HEK293 (cell line): Measurements from ENCODE around the gene CHST3.

Source experiments
- FEZF1 ChIP-seq: fragments of 450-650 bp; formaldehyde crosslinking; IDR thresholded peaks from 2 replicates; pipeline ENCODE4 v1.5.1; 2016; ENCODE audit warnings: missing biosample characterization, missing genetic modification characterization
- GLIS1 ChIP-seq: fragments of 450-650 bp; formaldehyde crosslinking; IDR thresholded peaks from 2 replicates; pipeline ENCODE4 v1.5.1; 2016; ENCODE audit warnings: missing biosample characterization, missing genetic modification characterization
- KLF16 ChIP-seq: fragments of 450-650 bp; formaldehyde crosslinking; IDR thresholded peaks from 2 replicates; pipeline ENCODE4 v1.5.1; 2017; ENCODE audit warnings: missing biosample characterization, missing genetic modification characterization
- MZF1 ChIP-seq: fragments of 450-650 bp; formaldehyde crosslinking; IDR thresholded peaks from 2 replicates; pipeline ENCODE4 v1.5.1; 2017; ENCODE audit warnings: missing biosample characterization, missing genetic modification characterization, borderline replicate concordance
- PATZ1 ChIP-seq: fragments of 450-650 bp; formaldehyde crosslinking; IDR thresholded peaks from 2 replicates; pipeline ENCODE4 v1.5.1; 2016; ENCODE audit warnings: missing biosample characterization, missing genetic modification characterization
- REPIN1 ChIP-seq: fragments of 450-650 bp; formaldehyde crosslinking; IDR thresholded peaks from 2 replicates; pipeline ENCODE4 v1.5.1; 2017; ENCODE audit warnings: missing biosample characterization, missing genetic modification characterization, low read depth
- SP7 ChIP-seq: fragments of 450-650 bp; formaldehyde crosslinking; IDR thresholded peaks from 2 replicates; pipeline ENCODE4 v1.5.1; 2016; ENCODE audit warnings: missing biosample characterization, missing genetic modification characterization
- YY2 ChIP-seq: fragments of 450-650 bp; formaldehyde crosslinking; IDR thresholded peaks from 2 replicates; pipeline ENCODE4 v1.5.1; 2016; ENCODE audit warnings: missing biosample characterization, missing genetic modification characterization
- ZBTB10 ChIP-seq: fragments of 450-650 bp; formaldehyde crosslinking; IDR thresholded peaks from 2 replicates; pipeline ENCODE4 v1.5.1; 2016; ENCODE audit warnings: missing biosample characterization, missing genetic modification characterization
- ZBTB48 ChIP-seq: fragments of 450-650 bp; formaldehyde crosslinking; IDR thresholded peaks from 2 replicates; pipeline ENCODE4 v1.5.1; 2016; ENCODE audit warnings: missing biosample characterization, missing genetic modification characterization
- ZBTB7A ChIP-seq: fragments of 450-650 bp; formaldehyde crosslinking; IDR thresholded peaks from 2 replicates; pipeline ENCODE4 v1.5.1; 2016; ENCODE audit warnings: low read depth, missing biosample characterization, missing genetic modification characterization
- ZFP41 ChIP-seq: fragments of 450-650 bp; formaldehyde crosslinking; IDR thresholded peaks from 2 replicates; pipeline ENCODE4 v1.5.1; 2016; ENCODE audit warnings: missing biosample characterization, missing genetic modification characterization, borderline replicate concordance
- ZNF157 ChIP-seq: fragments of 450-650 bp; formaldehyde crosslinking; IDR thresholded peaks from 2 replicates; pipeline ENCODE4 v1.5.1; 2016; ENCODE audit warnings: missing biosample characterization, missing genetic modification characterization
- ZNF169 ChIP-seq: fragments of 450-650 bp; formaldehyde crosslinking; IDR thresholded peaks from 2 replicates; pipeline ENCODE4 v1.5.1; 2016; ENCODE audit warnings: missing biosample characterization, missing genetic modification characterization
- ZNF211 ChIP-seq: fragments of 450-650 bp; formaldehyde crosslinking; IDR thresholded peaks from 2 replicates; pipeline ENCODE4 v1.5.1; 2016; ENCODE audit warnings: low read depth, missing biosample characterization, missing genetic modification characterization
- ZNF24 ChIP-seq: fragments of 450-650 bp; formaldehyde crosslinking; IDR thresholded peaks from 2 replicates; pipeline ENCODE4 v1.5.1; 2016; ENCODE audit warnings: missing biosample characterization, missing genetic modification characterization
- ZNF266 ChIP-seq: fragments of 450-650 bp; formaldehyde crosslinking; IDR thresholded peaks from 2 replicates; pipeline ENCODE4 v1.5.1; 2016; ENCODE audit warnings: missing biosample characterization, missing genetic modification characterization, low read depth
- ZNF350 ChIP-seq: fragments of 450-650 bp; formaldehyde crosslinking; IDR thresholded peaks from 2 replicates; pipeline ENCODE4 v1.5.0; 2017; ENCODE audit warnings: missing biosample characterization, mild to moderate bottlenecking, missing genetic modification characterization
- ZNF449 ChIP-seq: fragments of 450-650 bp; formaldehyde crosslinking; IDR thresholded peaks from 2 replicates; pipeline ENCODE4 v1.5.1; 2017; ENCODE audit warnings: missing biosample characterization, mild to moderate bottlenecking, missing genetic modification characterization, moderate library complexity
- ZNF513 ChIP-seq: fragments of 450-650 bp; IDR thresholded peaks from 2 replicates; pipeline ENCODE4 v1.5.1; 2018; ENCODE audit warnings: missing biosample characterization, missing genetic modification characterization
- ZNF514 ChIP-seq: fragments of 450-650 bp; formaldehyde crosslinking; IDR thresholded peaks from 2 replicates; pipeline ENCODE4 v1.5.1; 2016; ENCODE audit warnings: missing biosample characterization, missing genetic modification characterization
- ZNF660 ChIP-seq: fragments of 450-650 bp; IDR thresholded peaks from 2 replicates; pipeline ENCODE4 v1.5.1; 2018; ENCODE audit warnings: missing biosample characterization, mild to moderate bottlenecking, missing genetic modification characterization
- ZNF664 ChIP-seq: fragments of 450-650 bp; formaldehyde crosslinking; IDR thresholded peaks from 2 replicates; pipeline ENCODE4 v1.5.1; 2016; ENCODE audit warnings: missing biosample characterization, missing genetic modification characterization
- ZNF76 ChIP-seq: fragments of 450-650 bp; formaldehyde crosslinking; IDR thresholded peaks from 2 replicates; pipeline ENCODE4; 2016; ENCODE audit warnings: low read depth, missing biosample characterization, missing genetic modification characterization, borderline replicate concordance
- ZNF768 ChIP-seq: fragments of 450-650 bp; formaldehyde crosslinking; IDR thresholded peaks from 2 replicates; pipeline ENCODE4 v1.5.1; 2018; ENCODE audit warnings: missing biosample characterization, mild to moderate bottlenecking, missing genetic modification characterization
- ZNF791 ChIP-seq: fragments of 450-650 bp; formaldehyde crosslinking; IDR thresholded peaks from 2 replicates; pipeline ENCODE4 v1.5.1; 2016; ENCODE audit warnings: missing biosample characterization, missing genetic modification characterization
- ZNF792 ChIP-seq: fragments of 450-650 bp; formaldehyde crosslinking; IDR thresholded peaks from 2 replicates; pipeline ENCODE4 v1.5.1; 2016; ENCODE audit warnings: missing biosample characterization, missing genetic modification characterization
- ZSCAN30 ChIP-seq: fragments of 450-650 bp; IDR thresholded peaks from 2 replicates; pipeline ENCODE4 v1.5.1; 2018; ENCODE audit warnings: missing biosample characterization, mild to moderate bottlenecking, missing genetic modification characterization, moderate library complexity
- ZSCAN5A ChIP-seq: fragments of 450-650 bp; formaldehyde crosslinking; IDR thresholded peaks from 2 replicates; pipeline ENCODE4 v1.5.1; 2016; ENCODE audit warnings: missing biosample characterization, missing genetic modification characterization

Gene CHST3

GRCh38 chr10:71975871-71976725 lies 11.9 kb downstream of the CHST3 start (continued):
- no peak for TF ChIP-seq ZFP41
- TF ChIP-seq ZNF513 (tag by site-specific recombination) = no peak
- TF ChIP-seq FEZF1 = no peak
- TF ChIP-seq ZNF664 (tag by site-specific recombination) = no peak
- peak; percentile 78 for TF ChIP-seq GLIS1 (tag by site-specific recombination)
- TF ChIP-seq ZNF169 (tag by site-specific recombination) = no peak
- no peak for TF ChIP-seq ZSCAN5A (tag by site-specific recombination)
- no peak for TF ChIP-seq ZBTB10 (tag by site-specific recombination)
- no peak for TF ChIP-seq ZNF211
- TF ChIP-seq REPIN1 (tag by site-specific recombination) = no peak
- no peak for TF ChIP-seq ZNF792 (tag by site-specific recombination)
- TF ChIP-seq YY2 (tag by site-specific recombination) = peak; percentile 47; the same call in 1 of the 2 replicates
- TF ChIP-seq ZBTB48 (tag by site-specific recombination) = 0 out of 2 replicates have a peak, but pooled peaks have one; percentile 24
- no peak for TF ChIP-seq ZNF660 (tag by site-specific recombination)
- TF ChIP-seq ZNF350 = no peak
- no peak for TF ChIP-seq ZSCAN30 (tag by site-specific recombination)
- TF ChIP-seq ZNF157 = no peak
- TF ChIP-seq ZBTB7A = 0 out of 2 replicates have a peak, but pooled peaks have one; percentile 9
- TF ChIP-seq ZNF76 (tag by site-specific recombination) = peak; percentile 75
- no peak for TF ChIP-seq ZNF768 (tag by site-specific recombination)
- no peak for TF ChIP-seq KLF16 (tag by site-specific recombination)
- TF ChIP-seq ZNF449 (tag by site-specific recombination) = no peak
- TF ChIP-seq PATZ1 = peak; percentile 50
- TF ChIP-seq SP7 (tag by site-specific recombination) = 0 out of 2 replicates have a peak, but pooled peaks have one; percentile 21
- no peak for TF ChIP-seq ZNF514 (tag by site-specific recombination)
- TF ChIP-seq MZF1 (tag by site-specific recombination) = no peak
- TF ChIP-seq ZNF266 (tag by site-specific recombination) = no peak
- TF ChIP-seq ZNF791 = no peak
- 0 out of 2 replicates have a peak, but pooled peaks have one; percentile 31 for TF ChIP-seq ZNF24
